ENCODE measurements around the gene TRAM2.

TRAM2 gene

GRCh38 chr6:52591832-52592231, 15.0 kb upstream of the TRAM2 start:
- DNase-seq: no peak

GRCh38 chr6:52590152-52590891, 13.5 kb upstream of the TRAM2 start:
- no peak for DNase-seq

- no peak for DNase-seq
Measured at GRCh38 chr6:52588710-52589091, 11.8 kb upstream of the TRAM2 start.

- no peak for DNase-seq
Measured at GRCh38 chr6:52588087-52588709, 11.3 kb upstream of the TRAM2 start.

GRCh38 chr6:52587001-52587400, 10.1 kb upstream of the TRAM2 start:
- no peak for DNase-seq

GRCh38 chr6:52584203-52584602, 7.3 kb upstream of the TRAM2 start:
- DNase-seq: no peak

GRCh38 chr6:52582996-52583395, 6.1 kb upstream of the TRAM2 start:
- DNase-seq: no peak

- no peak for DNase-seq
Measured at GRCh38 chr6:52582446-52582845, 5.6 kb upstream of the TRAM2 start.

GRCh38 chr6:52580905-52581304, 4.0 kb upstream of the TRAM2 start:
- DNase-seq: no peak

- no peak for DNase-seq
Measured at GRCh38 chr6:52579006-52579660, 2.3 kb upstream of the TRAM2 start.

GRCh38 chr6:52577778-52578463, 1.1 kb upstream of the TRAM2 start:
- no peak for DNase-seq

- no peak for DNase-seq
Measured at GRCh38 chr6:52576392-52577021, 353 bp downstream of the TRAM2 start.

GRCh38 chr6:52576054-52576391, 837 bp downstream of the TRAM2 start:
- no peak for DNase-seq

- no peak for DNase-seq
Measured at GRCh38 chr6:52575502-52575892, 1.4 kb downstream of the TRAM2 start.

- no peak for DNase-seq
Measured at GRCh38 chr6:52574709-52575501, 2.0 kb downstream of the TRAM2 start.

- no peak for DNase-seq
Measured at GRCh38 chr6:52573295-52573694, 3.6 kb downstream of the TRAM2 start.

GRCh38 chr6:52572536-52572935, 4.3 kb downstream of the TRAM2 start:
- no peak for DNase-seq

- DNase-seq: no peak
Measured at GRCh38 chr6:52571099-52571755, 5.6 kb downstream of the TRAM2 start.

- DNase-seq: no peak
Measured at GRCh38 chr6:52570291-52570700, 6.6 kb downstream of the TRAM2 start.

- DNase-seq: no peak
Measured at GRCh38 chr6:52568320-52568719, 8.5 kb downstream of the TRAM2 start.

GRCh38 chr6:52566853-52567279, 10.0 kb downstream of the TRAM2 start:
- no peak for DNase-seq

- DNase-seq: no peak
Measured at GRCh38 chr6:52566201-52566600, 10.7 kb downstream of the TRAM2 start.

Measured in cerebellar nuclear complex (tissue), 1 donor.